ENCODE data around the gene VIT. TPM values are rescaled to one million over a fixed set of nuclear protein-coding genes. Genes with fewer than 3 reads are reported as not detected.

VIT gene
- total RNA-seq, 4 donors from 2014 or later = 1.4 to 3.6 (median 2.5) TPM; not detected in 1

- H3K27ac ChIP-seq = no peak overlapping the region
- no peak overlapping the region for H3K4me3 ChIP-seq
- in situ Hi-C loops (cut with MboI; ENCODE audit: low pct_ligation_motif_present in 1 of 4, low pct_unique_long_range_greater_than_20kb in 1 of 4, low sequenced_read_pairs in 3 of 4) (loop anchor here in 3 of 4 donors (25.0 kb wide), 2 partner anchors 142 to 317 kb away; no protein-coding TSS in a partner anchor), intact Hi-C loops (cut with DNase I; ENCODE audit: low total_unique reads) (no loop called here)
- peaks cover 0 to 7% (median 1%) of the 10 kb centered on the region in 4 donors for H3K4me1 ChIP-seq
- WGBS, 2 donors (ENCODE audit: low coverage in 1 of 2) = 71% methylated on average over 2 of the region's 2 CpGs; no CpG with 5 or more reads in 1 of the 2 donors
- no peaks in the 10 kb centered on the region for H3K36me3 ChIP-seq
- H3K27me3 ChIP-seq = no peaks in the 10 kb centered on the region
- no peaks in the 10 kb centered on the region for H3K9me3 ChIP-seq
- TF ChIP-seq EP300 (IDR thresholded peaks at IDR 0.05; ENCODE audit: low read depth) (no peak), POLR2AphosphoS5 (IDR thresholded peaks at IDR 0.05) (no peak), POLR2A (IDR thresholded peaks at IDR 0.05) (no peak)
- TF ChIP-seq, protein P1, sequence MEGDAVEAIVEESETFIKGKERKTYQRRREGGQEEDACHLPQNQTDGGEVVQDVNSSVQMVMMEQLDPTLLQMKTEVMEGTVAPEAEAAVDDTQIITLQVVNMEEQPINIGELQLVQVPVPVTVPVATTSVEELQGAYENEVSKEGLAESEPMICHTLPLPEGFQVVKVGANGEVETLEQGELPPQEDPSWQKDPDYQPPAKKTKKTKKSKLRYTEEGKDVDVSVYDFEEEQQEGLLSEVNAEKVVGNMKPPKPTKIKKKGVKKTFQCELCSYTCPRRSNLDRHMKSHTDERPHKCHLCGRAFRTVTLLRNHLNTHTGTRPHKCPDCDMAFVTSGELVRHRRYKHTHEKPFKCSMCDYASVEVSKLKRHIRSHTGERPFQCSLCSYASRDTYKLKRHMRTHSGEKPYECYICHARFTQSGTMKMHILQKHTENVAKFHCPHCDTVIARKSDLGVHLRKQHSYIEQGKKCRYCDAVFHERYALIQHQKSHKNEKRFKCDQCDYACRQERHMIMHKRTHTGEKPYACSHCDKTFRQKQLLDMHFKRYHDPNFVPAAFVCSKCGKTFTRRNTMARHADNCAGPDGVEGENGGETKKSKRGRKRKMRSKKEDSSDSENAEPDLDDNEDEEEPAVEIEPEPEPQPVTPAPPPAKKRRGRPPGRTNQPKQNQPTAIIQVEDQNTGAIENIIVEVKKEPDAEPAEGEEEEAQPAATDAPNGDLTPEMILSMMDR (IDR thresholded peaks at IDR 0.05) = no peak
- no peak for DNase-seq
Observed at GRCh38 chr2:36653967-36654694, 42.4 kb upstream of the VIT start.

GRCh38 chr2:36655453-36655852, 41.1 kb upstream of the VIT start:
- in situ Hi-C loops (cut with MboI; ENCODE audit: low pct_ligation_motif_present in 1 of 4, low pct_unique_long_range_greater_than_20kb in 1 of 4, low sequenced_read_pairs in 3 of 4) (loop anchor here in 3 of 4 donors (25.0 kb wide), 2 partner anchors 143 to 318 kb away; no protein-coding TSS in a partner anchor), intact Hi-C loops (cut with DNase I; ENCODE audit: low total_unique reads) (no loop called here)
- no peak for TF ChIP-seq POLR2AphosphoS5 (IDR thresholded peaks at IDR 0.05)
- no peak for TF ChIP-seq POLR2A (IDR thresholded peaks at IDR 0.05)
- TF ChIP-seq, protein P1 (IDR thresholded peaks at IDR 0.05) = no peak
- no peak for TF ChIP-seq EP300 (IDR thresholded peaks at IDR 0.05; ENCODE audit: low read depth)
- Histone ChIP-seq H3K9me3 (no peaks in the 10 kb centered on the region), H3K27ac (no peak overlapping the region), H3K4me3 (no peak overlapping the region), H3K4me1 (no peaks in the 10 kb centered on the region), H3K27me3 (no peaks in the 10 kb centered on the region), H3K36me3 (no peaks in the 10 kb centered on the region)
- 77 to 80% methylated on average over 4 of the region's 4 CpGs for WGBS, 2 donors (ENCODE audit: low coverage in 1 of 2)
- DNase-seq = no peak

DNA sequence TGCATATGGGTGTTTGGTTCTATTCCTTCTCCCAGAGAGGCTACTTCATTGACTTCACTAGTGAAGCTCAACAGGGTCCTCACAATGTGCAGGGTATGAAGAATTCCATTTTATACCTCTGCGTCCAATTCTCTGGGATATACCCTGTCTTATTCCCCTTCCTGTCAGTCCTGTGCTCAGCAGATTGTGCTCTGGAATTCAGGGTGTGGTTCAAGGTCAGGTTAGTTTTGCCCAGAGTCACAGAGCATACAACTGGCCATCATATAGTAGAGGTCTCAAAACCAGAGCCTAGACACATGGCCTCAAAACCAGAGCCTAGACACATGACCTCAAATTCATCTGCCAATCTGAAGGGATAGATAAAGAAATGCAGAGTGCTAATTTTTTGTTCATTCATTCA, 38.8 kb upstream of the VIT start:
- Histone ChIP-seq H3K27ac (no peak overlapping the region), H3K36me3 (no peaks in the 10 kb centered on the region), H3K4me1 (no peaks in the 10 kb centered on the region), H3K4me3 (no peak overlapping the region), H3K27me3 (no peaks in the 10 kb centered on the region), H3K9me3 (no peaks in the 10 kb centered on the region)
- DNase-seq = no peak
- TF ChIP-seq, protein P1 (IDR thresholded peaks at IDR 0.05) = no peak
- TF ChIP-seq POLR2A (IDR thresholded peaks at IDR 0.05) (no peak), EP300 (IDR thresholded peaks at IDR 0.05; ENCODE audit: low read depth) (no peak), POLR2AphosphoS5 (IDR thresholded peaks at IDR 0.05) (no peak)
- intact Hi-C loops (cut with DNase I; ENCODE audit: low total_unique reads) = no loop called here
- in situ Hi-C loops (cut with MboI; ENCODE audit: low pct_ligation_motif_present in 1 of 4, low pct_unique_long_range_greater_than_20kb in 1 of 4, low sequenced_read_pairs in 3 of 4) = loop anchor here in 3 of 4 donors (25.0 kb wide), 2 partner anchors 145 to 320 kb away; no protein-coding TSS in a partner anchor
- WGBS, 2 donors (ENCODE audit: low coverage in 1 of 2) = 80% methylated on average over 1 of the region's 1 CpG; no CpG with 5 or more reads in 1 of the 2 donors

GRCh38 chr2:36658277-36658748, 38.2 kb upstream of the VIT start:
- WGBS, 2 donors (ENCODE audit: low coverage in 1 of 2) = 79 to 80% methylated on average over 1 of the region's 1 CpG
- intact Hi-C loops (cut with DNase I; ENCODE audit: low total_unique reads) (no loop called here), in situ Hi-C loops (cut with MboI; ENCODE audit: low pct_ligation_motif_present in 1 of 4, low pct_unique_long_range_greater_than_20kb in 1 of 4, low sequenced_read_pairs in 3 of 4) (loop anchor here in 3 of 4 donors (25.0 kb wide), 2 partner anchors 146 to 321 kb away; no protein-coding TSS in a partner anchor)
- H3K9me3 ChIP-seq = no peaks in the 10 kb centered on the region
- no peaks in the 10 kb centered on the region for H3K27me3 ChIP-seq
- H3K4me3 ChIP-seq = no peak overlapping the region
- no peaks in the 10 kb centered on the region for H3K4me1 ChIP-seq
- no peaks in the 10 kb centered on the region for H3K36me3 ChIP-seq
- TF ChIP-seq POLR2AphosphoS5 (IDR thresholded peaks at IDR 0.05) (no peak), EP300 (IDR thresholded peaks at IDR 0.05; ENCODE audit: low read depth) (no peak), POLR2A (IDR thresholded peaks at IDR 0.05) (no peak)
- TF ChIP-seq, protein P1 (IDR thresholded peaks at IDR 0.05) = no peak
- no peak overlapping the region for H3K27ac ChIP-seq
- no peak for DNase-seq
